Cardiac fibroblast (primary cell): ENCODE measurements around the gene SESN1.

Experiments used
- DNase-seq, 2 donors: peaks; one replicate each; pipeline versions ENCODE4 v3.0.0 to v3.0.0-alpha.2; 2010; ENCODE audit warnings: low read depth in 2 of 2
- H3K4me3 ChIP-seq, 2 donors: replicated peaks in 1 of 2; 1 replicate in 1 of 2; 2 replicates in 1 of 2; pipeline ENCODE4 v1.5.1; 2011; ENCODE audit warnings: low read depth in 2 of 2, low read length in 2 of 2, mild to moderate bottlenecking in 2 of 2, moderate library complexity in 1 of 2
- CTCF ChIP-seq: IDR thresholded peaks from one replicate; pipeline ENCODE4 v1.5.1; 2011; ENCODE audit warnings: low read depth, mild to moderate bottlenecking, low read length, inconsistent platforms

Gene SESN1

DNA sequence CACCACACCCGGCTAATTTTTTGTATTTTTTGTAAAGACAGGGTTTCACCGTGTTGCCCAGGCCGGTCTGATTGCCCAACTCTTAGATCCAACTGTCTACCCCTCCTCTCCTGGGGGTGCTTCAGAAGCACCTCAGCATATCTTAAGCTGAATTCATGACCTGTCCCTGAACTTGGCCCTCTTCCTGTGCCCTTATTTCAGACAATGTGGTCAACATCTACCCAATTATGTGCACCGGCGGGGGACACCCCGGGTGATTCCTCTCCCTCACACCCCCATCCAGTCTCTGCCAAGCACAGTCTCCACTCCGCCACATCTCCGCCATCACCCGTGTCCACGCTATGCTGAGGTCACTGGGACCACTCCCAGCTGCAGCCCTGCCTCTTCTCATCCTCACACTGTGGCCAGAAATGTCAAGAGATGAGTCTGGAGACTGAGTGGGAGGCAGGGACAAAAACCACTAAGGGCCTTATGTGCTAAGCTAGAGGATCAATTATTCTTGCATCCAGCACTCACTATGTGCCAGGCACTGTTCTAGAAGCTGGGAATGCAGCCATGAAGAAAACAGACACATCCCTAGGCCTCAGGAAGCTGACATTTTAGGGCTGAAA is 134.6 kb downstream of the SESN1 start:
- no peak for DNase-seq
- H3K4me3 ChIP-seq, result no peak overlapping the region
- no peak for TF ChIP-seq CTCF

- no peak for DNase-seq
- TF ChIP-seq CTCF, result no peak
Observed at GRCh38 chr6:108958900-108959770, 135.5 kb downstream of the SESN1 start.

GRCh38 chr6:108957221-108957620 is 137.4 kb downstream of the SESN1 start:
- no peak for DNase-seq
- no peak overlapping the region for H3K4me3 ChIP-seq
- no peak for TF ChIP-seq CTCF

More at GRCh38 chr6:108958900-108959770, 135.5 kb downstream of the SESN1 start:
- H3K4me3 ChIP-seq, result no peak overlapping the region

DNA sequence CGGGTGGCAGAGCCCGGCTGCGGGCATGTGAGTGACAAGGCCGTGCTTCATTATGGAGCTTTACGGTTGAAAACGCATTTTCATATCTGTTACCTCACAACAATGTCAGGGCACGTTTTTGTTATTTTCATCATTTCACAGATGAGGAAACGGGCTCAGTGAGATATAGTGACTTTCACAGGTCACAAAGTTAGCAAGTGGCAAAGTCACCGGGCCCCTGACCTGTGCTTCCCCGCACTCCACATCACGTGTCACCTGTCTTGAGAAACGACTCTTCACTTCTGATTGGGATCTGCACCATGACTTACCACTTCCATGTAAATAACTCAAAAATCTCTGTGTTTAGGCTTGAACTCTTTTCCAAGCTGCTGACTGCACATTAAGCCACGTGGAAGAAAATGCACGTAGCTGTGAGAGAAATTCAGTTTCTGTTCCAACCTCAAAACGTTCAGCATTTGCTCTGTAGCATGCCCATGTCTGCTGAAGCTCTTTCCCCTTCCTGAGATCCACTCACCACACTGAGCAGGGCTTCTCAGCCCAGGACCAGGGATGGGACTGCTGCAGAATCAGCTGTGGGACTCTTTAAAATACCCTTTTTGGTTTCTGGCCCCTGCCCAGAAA is 139.2 kb downstream of the SESN1 start:
- DNase-seq, result no peak
- TF ChIP-seq CTCF, result no peak
- H3K4me3 ChIP-seq, result no peak overlapping the region

DNA sequence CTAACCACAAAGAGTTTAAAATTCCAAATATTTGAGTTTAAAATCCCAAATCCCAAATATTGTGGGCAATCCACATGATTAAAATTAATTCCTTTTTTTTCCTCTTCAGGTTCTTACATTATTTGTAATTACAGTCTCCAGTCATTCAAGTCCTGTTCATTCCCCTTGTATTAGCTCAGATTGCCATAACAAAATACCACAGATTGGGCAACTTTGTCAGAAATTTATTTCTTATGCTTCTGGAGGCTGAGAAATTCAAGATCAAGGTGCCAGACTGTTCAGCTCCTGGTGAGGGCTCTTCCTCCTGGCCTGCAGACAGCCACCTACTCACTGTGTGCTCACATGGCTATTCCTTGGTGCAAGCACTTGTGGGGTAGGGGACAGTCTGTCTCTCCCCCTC is 141.0 kb downstream of the SESN1 start:
- no peak overlapping the region for H3K4me3 ChIP-seq
- peak; percentile 23 to 50 for DNase-seq
- no peak for TF ChIP-seq CTCF

DNA sequence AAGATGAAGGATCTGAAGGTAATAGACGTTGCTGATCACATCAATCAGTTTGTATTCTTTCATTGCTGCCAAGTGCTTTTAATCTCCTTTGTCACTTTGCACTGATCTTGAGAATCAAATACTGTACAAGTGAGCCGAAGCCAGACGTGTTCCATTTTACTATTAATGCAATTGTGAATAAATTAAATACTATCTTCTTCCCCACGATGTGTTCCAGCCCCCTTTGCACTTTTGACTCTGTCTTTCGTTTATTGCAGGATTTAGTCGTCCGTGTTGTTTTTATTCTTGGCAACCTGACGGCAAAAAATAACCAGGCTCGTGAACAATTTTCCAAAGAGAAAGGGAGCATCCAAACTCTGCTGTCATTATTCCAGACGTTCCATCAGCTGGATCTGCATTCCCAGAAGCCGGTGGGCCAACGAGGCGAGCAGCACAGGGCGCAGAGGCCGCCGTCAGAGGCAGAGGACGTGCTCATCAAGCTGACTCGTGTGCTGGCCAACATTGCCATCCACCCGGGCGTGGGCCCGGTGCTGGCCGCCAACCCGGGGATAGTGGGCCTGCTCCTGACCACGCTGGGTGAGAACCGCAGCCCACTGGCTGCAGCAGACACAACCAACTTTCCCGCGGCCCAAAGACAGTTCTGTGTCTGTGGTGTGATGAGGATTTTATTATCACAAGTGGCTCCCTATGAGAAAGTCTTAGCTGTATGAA is 141.7 kb downstream of the SESN1 start:
- H3K4me3 ChIP-seq, result no peak overlapping the region
- TF ChIP-seq CTCF, result no peak
- no peak for DNase-seq
